Measurements from ENCODE around the gene FBXO31. TPM values are rescaled to one million over a fixed set of nuclear protein-coding genes. Genes with fewer than 3 reads are reported as not detected.

The FBXO31 gene
- total and polyA plus RNA-seq, 2 donors from 2014 or later: 12.5 to 34.9 TPM

- no peaks in the 10 kb centered on the region for H3K9me3 ChIP-seq (ENCODE audit: control insufficient read depth in 2 of 3, insufficient read depth in 1 of 3, low read length in 3 of 3)
- peaks cover 0 to 4% (median 3%) of the 10 kb centered on the region in 3 donors for H3K4me1 ChIP-seq (ENCODE audit: control insufficient read depth in 2 of 3, insufficient read depth in 2 of 3, low read depth in 1 of 3, low read length in 3 of 3)
- DNase-seq: peak in 1 of 5 donors; percentile 25
- intact Hi-C loops (cut with DNase I): no loop called here
- FAIRE-seq: no peak
- H3K27ac ChIP-seq (ENCODE audit: low read depth in 2 of 2, low read length in 2 of 2): no peak overlapping the region
- peaks cover 0 to 46% (median 18%) of the 10 kb centered on the region in 3 donors for H3K36me3 ChIP-seq (ENCODE audit: control insufficient read depth in 2 of 3, insufficient read depth in 3 of 3, low read length in 3 of 3)
- H3K4me3 ChIP-seq (ENCODE audit: low read length in 3 of 3): no peak overlapping the region
- no peak for TF ChIP-seq CTCF (IDR thresholded peaks at IDR 0.05; ENCODE audit: borderline replicate concordance, extremely low read depth, insufficient read depth)
- H3K9ac ChIP-seq (ENCODE audit: low read length in 3 of 3): no peak overlapping the region
- no peaks in the 10 kb centered on the region for H3K27me3 ChIP-seq (ENCODE audit: control insufficient read depth, insufficient read depth, low read length)
Measured at GRCh38 chr16:87409781-87410180, 26.2 kb upstream of the FBXO31 start.

- Histone ChIP-seq H3K4me3 (ENCODE audit: low read length in 3 of 3) (no peak overlapping the region), H3K27me3 (ENCODE audit: control insufficient read depth, insufficient read depth, low read length) (no peaks in the 10 kb centered on the region), H3K4me1 (ENCODE audit: control insufficient read depth in 2 of 3, insufficient read depth in 2 of 3, low read depth in 1 of 3, low read length in 3 of 3) (peaks cover 0 to 4% (median 3%) of the 10 kb centered on the region in 3 donors), H3K27ac (ENCODE audit: low read depth in 2 of 2, low read length in 2 of 2) (no peak overlapping the region), H3K36me3 (ENCODE audit: control insufficient read depth in 2 of 3, insufficient read depth in 3 of 3, low read length in 3 of 3) (peaks cover 0 to 49% (median 18%) of the 10 kb centered on the region in 3 donors), H3K9me3 (ENCODE audit: control insufficient read depth in 2 of 3, insufficient read depth in 1 of 3, low read length in 3 of 3) (no peaks in the 10 kb centered on the region), H3K9ac (ENCODE audit: low read length in 3 of 3) (no peak overlapping the region)
- DNase-seq: peak in 1 of 5 donors; percentile 56
- FAIRE-seq: no peak
- TF ChIP-seq CTCF (IDR thresholded peaks at IDR 0.05; ENCODE audit: borderline replicate concordance, extremely low read depth, insufficient read depth): no peak
- intact Hi-C loops (cut with DNase I): no loop called here
Measured at GRCh38 chr16:87409153-87409552, 25.6 kb upstream of the FBXO31 start.

GRCh38 chr16:87407511-87408112 is 24.0 kb upstream of the FBXO31 start:
- DNase-seq (peak in 1 of 5 donors; percentile 88), FAIRE-seq (no peak)
- Histone ChIP-seq H3K4me3 (ENCODE audit: low read length in 3 of 3) (no peak overlapping the region), H3K27me3 (ENCODE audit: control insufficient read depth, insufficient read depth, low read length) (no peaks in the 10 kb centered on the region), H3K36me3 (ENCODE audit: control insufficient read depth in 2 of 3, insufficient read depth in 3 of 3, low read length in 3 of 3) (peaks cover 0 to 57% (median 18%) of the 10 kb centered on the region in 3 donors), H3K4me1 (ENCODE audit: control insufficient read depth in 2 of 3, insufficient read depth in 2 of 3, low read depth in 1 of 3, low read length in 3 of 3) (peaks cover 0 to 4% (median 3%) of the 10 kb centered on the region in 3 donors), H3K9me3 (ENCODE audit: control insufficient read depth in 2 of 3, insufficient read depth in 1 of 3, low read length in 3 of 3) (no peaks in the 10 kb centered on the region), H3K9ac (ENCODE audit: low read length in 3 of 3) (no peak overlapping the region), H3K27ac (ENCODE audit: low read depth in 2 of 2, low read length in 2 of 2) (peak overlapping the region; percentile 13 to 15)
- intact Hi-C loops (cut with DNase I): no loop called here
- TF ChIP-seq CTCF (IDR thresholded peaks at IDR 0.05; ENCODE audit: borderline replicate concordance, extremely low read depth, insufficient read depth): no peak

All from kidney (tissue), 14 donors.